Testis (tissue), 3 donors: Measurements from ENCODE around the gene NOVA2. TPM values are rescaled to one million over a fixed set of nuclear protein-coding genes. Genes with fewer than 3 reads are reported as not detected.

Source experiments
- DNase-seq: peaks from one replicate; pipeline ENCODE4 v3.0.0-alpha.2; 2019
- H3K27ac ChIP-seq, 2 donors: fragments of 200-600 bp; sonication (generic); one replicate each; pipeline ENCODE4 v1.5.1; 2019
- H3K27me3 ChIP-seq: fragments of 200-600 bp; sonication (generic); one replicate; pipeline ENCODE4 v1.5.1; 2019
- H3K36me3 ChIP-seq: fragments of 200-600 bp; sonication (generic); one replicate; pipeline ENCODE4 v1.5.1; 2017; ENCODE audit warnings: low read depth; ENCODE audit errors: missing control alignments
- H3K4me1 ChIP-seq: fragments of 200-600 bp; sonication (generic); one replicate; pipeline ENCODE4 v1.5.1; 2019
- H3K4me3 ChIP-seq, 2 donors: fragments of 200-600 bp; sonication (generic); one replicate each; pipeline ENCODE4 v1.5.1; 2017 to 2019
- H3K9me3 ChIP-seq: fragments of 200-600 bp; sonication (generic); one replicate; pipeline ENCODE4 v1.5.1; 2017
- POLR2A ChIP-seq: fragments of 450-650 bp; IDR thresholded peaks from one replicate; pipeline ENCODE4 v1.6.1; 2017; ENCODE audit warnings: antibody characterized with exemption, mild to moderate bottlenecking, moderate library complexity
- WGBS, 2 donors: methylation state at CpG; one replicate each; pipeline ENCODE4 v1.1.5; 2018; 5-methylcytosine and 5-hydroxymethylcytosine counted together
- intact Hi-C: fragments of 100-400 bp; cut with DNase I; formaldehyde crosslinking; loops from one replicate; pipeline ENCODE4 v1.15.1; 2023; ENCODE audit warnings: low total_unique reads
- polyA plus RNA-seq: library from polyadenylated mRNA; stranded (reverse); fragments of 350-450 nt; fragmentation: Illumina TruSeq; extraction: RNeasy Lipid Tissue Mini Kit (QIAGEN cat#74804); gene quantifications from one replicate; pipeline ENCODE4 v1.2.3, GENCODE V29; 2014; ENCODE audit warnings: low read depth, low replicate concordance; ENCODE audit not compliant: insufficient read depth
- total RNA-seq, 2 donors: library from RNA; depleted of rRNA; stranded (reverse); fragments of >200 nt; gene quantifications; one replicate each; pipeline ENCODE4 v1.2.3, GENCODE V29; 2016
- TF ChIP-seq, protein P1 (sequence below), 3 experiments: fragments of 450-650 bp in 2 of 3; fragments of 200-600 bp in 1 of 3; sonication (generic) in 1 of 3; IDR thresholded peaks; one replicate each; pipeline ENCODE4 v1.5.1; 2016 to 2019; ENCODE audit warnings: antibody characterized with exemption in 3 of 3, mild to moderate bottlenecking in 2 of 3, moderate library complexity in 1 of 3

Gene NOVA2
- total and polyA plus RNA-seq, 3 donors from 2014 or later: 3.0 to 5.7 (median 3.1) TPM

DNA sequence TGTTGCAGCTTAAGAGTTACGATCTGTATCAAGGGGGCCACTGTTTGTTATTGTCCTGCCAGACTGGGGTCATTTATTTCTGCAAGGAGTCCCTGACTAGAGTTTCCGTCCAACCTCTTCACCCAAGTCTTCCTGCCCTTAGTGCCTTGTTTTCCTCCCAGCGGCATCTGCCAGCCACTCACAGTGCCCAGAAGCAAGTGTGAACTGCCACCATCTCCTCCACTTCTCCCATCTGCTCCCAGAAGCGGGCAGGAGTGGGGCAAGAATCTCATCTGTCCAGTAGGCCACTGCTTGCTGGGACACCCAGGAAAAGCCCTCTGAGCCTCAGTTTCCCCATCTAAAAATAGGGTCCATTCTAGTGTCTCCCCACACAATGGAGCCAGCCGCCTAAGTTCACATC is 4.0 kb downstream of the NOVA2 start:
- 75 to 78% methylated on average over 5 of the region's 5 CpGs for WGBS, 2 donors
- no peaks in the 10 kb centered on the region for H3K9me3 ChIP-seq

DNA sequence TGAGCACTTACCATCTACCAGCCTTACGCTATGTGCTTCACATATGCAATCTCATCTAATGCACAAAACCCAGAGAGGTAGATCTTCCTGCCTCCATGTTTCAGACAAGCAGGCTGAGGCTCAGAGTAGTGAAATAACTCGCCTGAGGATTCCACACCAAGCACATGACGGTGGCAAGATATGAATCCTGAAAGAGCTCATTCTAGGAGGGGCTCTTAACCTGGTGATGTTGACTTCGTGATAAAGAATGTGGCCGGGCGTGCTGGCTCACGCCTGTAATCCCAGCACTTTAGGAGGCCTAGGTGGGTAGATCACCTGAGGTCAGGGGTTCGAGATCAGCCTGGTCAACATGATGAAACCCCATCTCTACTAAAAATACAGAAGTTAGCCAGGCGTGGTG is 5.0 kb downstream of the NOVA2 start:
- 80 to 88% methylated on average over 8 to 9 of the region's 9 CpGs for WGBS, 2 donors
- Histone ChIP-seq H3K27ac (no peak overlapping the region), H3K36me3 (no peaks in the 10 kb centered on the region), H3K9me3 (no peaks in the 10 kb centered on the region), H3K4me1 (no peaks in the 10 kb centered on the region), H3K27me3 (no peaks in the 10 kb centered on the region), H3K4me3 (no peak overlapping the region)
- TF ChIP-seq, protein P1, sequence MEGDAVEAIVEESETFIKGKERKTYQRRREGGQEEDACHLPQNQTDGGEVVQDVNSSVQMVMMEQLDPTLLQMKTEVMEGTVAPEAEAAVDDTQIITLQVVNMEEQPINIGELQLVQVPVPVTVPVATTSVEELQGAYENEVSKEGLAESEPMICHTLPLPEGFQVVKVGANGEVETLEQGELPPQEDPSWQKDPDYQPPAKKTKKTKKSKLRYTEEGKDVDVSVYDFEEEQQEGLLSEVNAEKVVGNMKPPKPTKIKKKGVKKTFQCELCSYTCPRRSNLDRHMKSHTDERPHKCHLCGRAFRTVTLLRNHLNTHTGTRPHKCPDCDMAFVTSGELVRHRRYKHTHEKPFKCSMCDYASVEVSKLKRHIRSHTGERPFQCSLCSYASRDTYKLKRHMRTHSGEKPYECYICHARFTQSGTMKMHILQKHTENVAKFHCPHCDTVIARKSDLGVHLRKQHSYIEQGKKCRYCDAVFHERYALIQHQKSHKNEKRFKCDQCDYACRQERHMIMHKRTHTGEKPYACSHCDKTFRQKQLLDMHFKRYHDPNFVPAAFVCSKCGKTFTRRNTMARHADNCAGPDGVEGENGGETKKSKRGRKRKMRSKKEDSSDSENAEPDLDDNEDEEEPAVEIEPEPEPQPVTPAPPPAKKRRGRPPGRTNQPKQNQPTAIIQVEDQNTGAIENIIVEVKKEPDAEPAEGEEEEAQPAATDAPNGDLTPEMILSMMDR (IDR thresholded peaks at IDR 0.05): no peak
- TF ChIP-seq POLR2A: no peak
- intact Hi-C loops: no loop called here
- no peak for DNase-seq

More for the DNA sequence above, 4.0 kb downstream of the NOVA2 start:
- intact Hi-C loops: no loop called here
- TF ChIP-seq POLR2A: no peak
- TF ChIP-seq, protein P1 (IDR thresholded peaks at IDR 0.05): no peak
- no peak for DNase-seq
- H3K4me3 ChIP-seq: no peak overlapping the region
- H3K27ac ChIP-seq: no peak overlapping the region
- H3K4me1 ChIP-seq: no peaks in the 10 kb centered on the region
- H3K27me3 ChIP-seq: no peaks in the 10 kb centered on the region
- no peaks in the 10 kb centered on the region for H3K36me3 ChIP-seq

DNA sequence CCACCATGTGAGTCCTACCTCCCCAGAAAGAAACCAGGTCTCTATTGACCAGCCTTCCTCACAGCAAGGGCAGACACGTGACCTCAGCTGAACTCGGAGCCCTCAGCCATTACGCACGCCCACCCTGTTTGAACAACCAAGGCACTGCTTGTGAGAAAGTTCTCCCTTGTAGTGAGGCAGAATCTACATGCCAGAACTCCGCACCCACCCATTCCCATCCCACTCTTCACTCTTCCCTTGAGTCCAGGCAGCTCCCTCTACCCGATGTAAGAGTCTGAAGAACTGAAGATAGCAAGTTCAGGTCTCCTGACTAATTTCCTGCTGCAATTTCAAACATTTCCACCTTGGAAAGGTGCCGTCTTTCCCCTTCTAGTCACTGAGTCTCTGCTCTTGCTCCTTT is 6.4 kb downstream of the NOVA2 start:
- TF ChIP-seq, protein P1 (IDR thresholded peaks at IDR 0.05): no peak
- TF ChIP-seq POLR2A: no peak
- Histone ChIP-seq H3K4me1 (no peaks in the 10 kb centered on the region), H3K27me3 (no peaks in the 10 kb centered on the region), H3K36me3 (no peaks in the 10 kb centered on the region), H3K27ac (no peak overlapping the region), H3K9me3 (no peaks in the 10 kb centered on the region), H3K4me3 (no peak overlapping the region)
- intact Hi-C loops: no loop called here
- DNase-seq: no peak
- 74% methylated on average over 7 of the region's 7 CpGs for WGBS, 2 donors

DNA sequence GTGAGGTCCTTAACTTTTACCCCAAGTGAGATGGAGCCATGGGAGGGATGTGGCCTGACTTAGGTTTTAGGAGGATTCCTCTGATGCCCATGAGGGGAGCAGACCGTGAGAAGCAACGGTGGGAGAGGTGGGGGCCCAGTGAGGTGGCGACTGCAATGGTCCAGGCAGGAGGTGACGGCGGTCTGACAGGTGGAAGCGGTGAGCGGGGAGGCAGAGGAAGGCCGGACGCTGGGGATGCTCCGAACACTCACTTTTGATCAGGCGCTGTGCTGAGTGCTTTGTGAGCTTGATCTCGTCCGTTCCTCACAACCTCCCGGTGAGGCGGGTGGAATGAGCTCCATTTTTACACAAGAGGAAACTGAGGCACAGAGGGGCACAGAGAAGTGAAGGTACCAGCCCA is 11.6 kb downstream of the NOVA2 start:
- Histone ChIP-seq H3K4me1 (peaks cover 7% of the 10 kb centered on the region), H3K27ac (no peak overlapping the region), H3K9me3 (no peaks in the 10 kb centered on the region), H3K4me3 (no peak overlapping the region), H3K27me3 (no peaks in the 10 kb centered on the region), H3K36me3 (no peaks in the 10 kb centered on the region)
- 80 to 89% methylated on average over 14 to 15 of the region's 15 CpGs for WGBS, 2 donors
- TF ChIP-seq POLR2A: no peak
- TF ChIP-seq, protein P1 (IDR thresholded peaks at IDR 0.05): no peak
- intact Hi-C loops: no loop called here
- no peak for DNase-seq

DNA sequence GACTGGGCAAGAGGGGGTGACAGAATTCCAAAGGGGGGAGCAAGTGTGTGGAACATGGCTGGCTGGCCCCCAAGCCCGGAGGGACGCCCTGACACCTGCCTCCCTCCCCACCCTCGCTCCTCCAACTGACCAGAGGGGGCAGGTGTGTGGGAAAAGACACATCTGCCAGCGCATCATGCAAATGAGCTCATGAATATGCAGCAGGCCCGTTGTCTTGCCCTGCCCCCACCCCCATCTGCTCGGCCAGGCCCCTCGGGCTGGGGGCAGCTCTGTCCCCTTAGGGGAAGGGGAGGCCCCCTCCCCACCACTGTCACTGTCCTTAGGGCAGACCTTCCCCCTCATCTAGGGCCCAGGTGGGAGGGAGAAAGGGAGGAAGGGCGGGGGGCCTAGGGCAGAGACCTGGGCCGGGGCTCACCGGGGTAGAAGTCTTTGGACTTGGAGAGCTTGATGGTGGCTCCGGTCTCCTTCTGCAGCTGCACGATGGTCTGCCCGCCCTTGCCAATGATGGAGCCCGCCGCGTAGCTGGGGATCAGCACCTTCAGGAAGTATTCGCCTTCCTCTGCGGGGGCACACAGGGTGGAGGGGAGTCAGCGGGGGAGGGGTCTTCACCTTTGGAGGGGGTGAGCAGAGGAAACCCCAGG is 12.9 kb downstream of the NOVA2 start:
- H3K36me3 ChIP-seq: no peaks in the 10 kb centered on the region
- no peaks in the 10 kb centered on the region for H3K9me3 ChIP-seq
- 12 to 16% methylated on average over 16 to 19 of the region's 19 CpGs for WGBS, 2 donors
- TF ChIP-seq, protein P1 (IDR thresholded peaks at IDR 0.05): no peak
- TF ChIP-seq POLR2A: no peak
- DNase-seq: peak; percentile 36
- no peak overlapping the region for H3K4me3 ChIP-seq
- H3K4me1 ChIP-seq: peaks cover 7% of the 10 kb centered on the region
- no peaks in the 10 kb centered on the region for H3K27me3 ChIP-seq
- H3K27ac ChIP-seq: no peak overlapping the region
- intact Hi-C loops: no loop called here
